Measurements from ENCODE around the gene ST7. TPM values are rescaled to one million over a fixed set of nuclear protein-coding genes. Genes with fewer than 3 reads are reported as not detected.

The ST7 gene
- total RNA-seq, 2 experiments from 2014 or later: 9.6 to 10.7 TPM

DNA sequence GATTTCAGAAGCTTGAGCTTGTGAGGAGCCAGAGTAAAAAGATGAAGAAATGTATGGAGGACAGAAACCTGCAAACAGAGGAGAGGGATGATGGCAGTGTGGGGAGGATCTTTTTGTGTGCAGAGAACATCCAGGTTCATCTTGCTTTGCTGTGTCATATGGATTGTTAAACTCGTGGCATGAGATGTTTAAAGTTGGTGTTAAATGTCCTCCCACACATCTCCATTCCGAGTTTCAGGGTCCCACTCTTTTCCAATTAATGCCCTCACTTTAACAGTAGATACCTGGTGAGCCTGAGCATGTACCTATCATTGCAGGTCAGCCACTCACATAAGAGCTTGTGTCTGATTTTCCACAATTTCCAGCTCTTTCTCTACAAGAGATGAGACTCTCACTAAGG is 147.7 kb downstream of the ST7 start:
- CTCF ChIA-PET (ENCODE audit: unreplicated experiment): no interaction called here
- intact Hi-C loops (cut with micrococcal nuclease; ENCODE audit: unreplicated experiment): no loop called here
- no peaks in the 10 kb centered on the region for H3K36me3 ChIP-seq (ENCODE audit: insufficient read depth, low read length)
- H3K79me2 ChIP-seq (ENCODE audit: insufficient read depth, low read depth, low read length): no peaks in the 10 kb centered on the region
- H4K20me1 ChIP-seq (ENCODE audit: insufficient read depth, low read length): no peaks in the 10 kb centered on the region
- TF ChIP-seq EZH2phosphoT487 (IDR thresholded peaks at IDR 0.05; ENCODE audit: borderline replicate concordance, low read depth, low read length): no peak
- TF ChIP-seq, protein P1, sequence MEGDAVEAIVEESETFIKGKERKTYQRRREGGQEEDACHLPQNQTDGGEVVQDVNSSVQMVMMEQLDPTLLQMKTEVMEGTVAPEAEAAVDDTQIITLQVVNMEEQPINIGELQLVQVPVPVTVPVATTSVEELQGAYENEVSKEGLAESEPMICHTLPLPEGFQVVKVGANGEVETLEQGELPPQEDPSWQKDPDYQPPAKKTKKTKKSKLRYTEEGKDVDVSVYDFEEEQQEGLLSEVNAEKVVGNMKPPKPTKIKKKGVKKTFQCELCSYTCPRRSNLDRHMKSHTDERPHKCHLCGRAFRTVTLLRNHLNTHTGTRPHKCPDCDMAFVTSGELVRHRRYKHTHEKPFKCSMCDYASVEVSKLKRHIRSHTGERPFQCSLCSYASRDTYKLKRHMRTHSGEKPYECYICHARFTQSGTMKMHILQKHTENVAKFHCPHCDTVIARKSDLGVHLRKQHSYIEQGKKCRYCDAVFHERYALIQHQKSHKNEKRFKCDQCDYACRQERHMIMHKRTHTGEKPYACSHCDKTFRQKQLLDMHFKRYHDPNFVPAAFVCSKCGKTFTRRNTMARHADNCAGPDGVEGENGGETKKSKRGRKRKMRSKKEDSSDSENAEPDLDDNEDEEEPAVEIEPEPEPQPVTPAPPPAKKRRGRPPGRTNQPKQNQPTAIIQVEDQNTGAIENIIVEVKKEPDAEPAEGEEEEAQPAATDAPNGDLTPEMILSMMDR (conservative IDR thresholded peaks at IDR 0.05; ENCODE audit: low read length): no peak
- H3K4me1 ChIP-seq (ENCODE audit: insufficient read depth, low read length, poor library complexity, severe bottlenecking): no peaks in the 10 kb centered on the region
- H3K4me3 ChIP-seq (ENCODE audit: low read depth, low read length, poor library complexity, severe bottlenecking): no peak overlapping the region
- no peaks in the 10 kb centered on the region for H3K9me2 ChIP-seq (ENCODE audit: insufficient read depth, low read length)
- H2AFZ ChIP-seq (ENCODE audit: low read length): no peak overlapping the region
- no peak overlapping the region for H3K27ac ChIP-seq (ENCODE audit: low read depth, low read length, poor library complexity, severe bottlenecking)
- H3K9me3 ChIP-seq (ENCODE audit: low read length): no peaks in the 10 kb centered on the region
- POLR2A ChIA-PET: no interaction called here
- H3K4me2 ChIP-seq (ENCODE audit: low read length): no peak overlapping the region
- no TSS peak for BruUV-seq (replicated peaks)
- DNase-seq (ENCODE audit: low spot score): no peak

DNA sequence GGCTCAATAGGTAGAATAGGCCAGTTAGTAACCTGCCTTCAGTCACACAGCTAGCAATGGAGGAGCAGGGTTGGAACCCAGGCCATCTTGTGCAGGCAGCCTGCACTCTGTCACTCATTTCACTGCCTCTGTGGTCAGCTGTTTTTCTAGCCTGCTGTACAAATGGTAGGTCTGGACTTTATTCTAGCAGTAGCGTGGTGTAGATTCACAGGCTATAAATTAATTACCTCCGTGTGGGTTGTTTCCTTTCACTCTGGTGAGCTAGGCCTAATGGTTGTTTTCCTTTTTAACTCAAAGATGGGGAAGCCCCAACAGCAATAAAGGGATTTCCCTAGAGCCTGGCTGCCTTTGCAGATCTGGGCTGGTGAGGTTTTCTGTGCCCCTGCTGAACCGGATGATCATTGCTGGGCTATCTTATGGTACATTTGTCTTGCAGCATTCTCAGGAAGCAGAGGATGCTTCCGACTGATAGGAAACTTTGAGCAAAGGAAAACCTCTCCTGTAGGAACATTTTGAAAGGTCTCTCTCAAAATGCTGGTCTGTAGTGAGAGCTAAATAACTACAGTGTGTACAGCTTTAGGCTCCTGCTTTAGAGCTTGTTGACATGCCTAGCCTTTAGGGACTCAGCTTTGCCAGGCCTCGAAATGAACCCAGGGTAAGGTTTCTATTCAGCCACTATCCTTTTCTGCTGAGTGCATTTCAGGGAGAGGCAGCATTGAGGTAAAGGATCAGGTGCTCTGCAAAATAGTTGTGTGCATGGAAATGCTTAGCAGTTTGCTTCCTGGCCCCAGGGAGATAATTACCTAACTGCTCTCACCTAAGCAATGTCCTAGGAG is 157.4 kb downstream of the ST7 start:
- DNase-seq (ENCODE audit: low spot score): no peak
- intact Hi-C loops (cut with micrococcal nuclease; ENCODE audit: unreplicated experiment): no loop called here
- TF ChIP-seq, protein P1 (conservative IDR thresholded peaks at IDR 0.05; ENCODE audit: low read length): no peak
- no peak for TF ChIP-seq EZH2phosphoT487 (IDR thresholded peaks at IDR 0.05; ENCODE audit: borderline replicate concordance, low read depth, low read length)
- no peaks in the 10 kb centered on the region for H3K9me2 ChIP-seq (ENCODE audit: insufficient read depth, low read length)
- no peaks in the 10 kb centered on the region for H3K36me3 ChIP-seq (ENCODE audit: insufficient read depth, low read length)
- H2AFZ ChIP-seq (ENCODE audit: low read length): no peak overlapping the region
- no peak overlapping the region for H3K4me2 ChIP-seq (ENCODE audit: low read length)
- no peaks in the 10 kb centered on the region for H4K20me1 ChIP-seq (ENCODE audit: insufficient read depth, low read length)
- H3K9me3 ChIP-seq (ENCODE audit: low read length): no peaks in the 10 kb centered on the region
- H3K79me2 ChIP-seq (ENCODE audit: insufficient read depth, low read depth, low read length): no peaks in the 10 kb centered on the region
- H3K4me3 ChIP-seq (ENCODE audit: low read depth, low read length, poor library complexity, severe bottlenecking): no peak overlapping the region
- POLR2A ChIA-PET: interaction anchor here (0.5 kb wide), 1 partner anchor 677 kb away, joined by 3 read pairs; no protein-coding TSS in a partner anchor
- H3K27ac ChIP-seq (ENCODE audit: low read depth, low read length, poor library complexity, severe bottlenecking): no peak overlapping the region
- no peaks in the 10 kb centered on the region for H3K4me1 ChIP-seq (ENCODE audit: insufficient read depth, low read length, poor library complexity, severe bottlenecking)
- CTCF ChIA-PET (ENCODE audit: unreplicated experiment): no interaction called here
- no TSS peak for BruUV-seq (replicated peaks)

DNA sequence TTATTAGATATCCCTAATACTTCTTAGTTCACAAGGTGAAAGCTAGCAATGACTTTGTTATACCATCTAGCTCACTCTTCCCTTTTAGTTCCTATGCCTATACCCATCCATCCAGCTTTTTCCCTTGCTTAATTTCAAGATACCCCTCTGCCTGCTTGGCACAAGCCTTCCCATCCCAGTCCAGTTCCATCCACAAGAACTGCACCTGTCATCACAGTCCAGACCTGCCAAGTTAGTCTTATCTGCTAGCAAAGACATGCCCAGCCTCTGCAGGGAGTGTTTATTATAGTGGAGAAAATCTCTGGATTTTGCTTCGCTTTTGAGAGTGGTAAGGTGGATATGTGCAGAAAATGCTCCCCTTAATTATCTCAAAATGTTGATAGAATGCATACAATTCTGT is 158.2 kb downstream of the ST7 start:
- TF ChIP-seq, protein P1 (conservative IDR thresholded peaks at IDR 0.05; ENCODE audit: low read length): no peak
- no peak for TF ChIP-seq EZH2phosphoT487 (IDR thresholded peaks at IDR 0.05; ENCODE audit: borderline replicate concordance, low read depth, low read length)
- Histone ChIP-seq H3K9me2 (ENCODE audit: insufficient read depth, low read length) (no peaks in the 10 kb centered on the region), H3K4me2 (ENCODE audit: low read length) (no peak overlapping the region), H4K20me1 (ENCODE audit: insufficient read depth, low read length) (no peaks in the 10 kb centered on the region), H3K36me3 (ENCODE audit: insufficient read depth, low read length) (no peaks in the 10 kb centered on the region), H2AFZ (ENCODE audit: low read length) (no peak overlapping the region), H3K9me3 (ENCODE audit: low read length) (no peaks in the 10 kb centered on the region), H3K4me3 (ENCODE audit: low read depth, low read length, poor library complexity, severe bottlenecking) (no peak overlapping the region), H3K4me1 (ENCODE audit: insufficient read depth, low read length, poor library complexity, severe bottlenecking) (no peaks in the 10 kb centered on the region), H3K79me2 (ENCODE audit: insufficient read depth, low read depth, low read length) (no peaks in the 10 kb centered on the region), H3K27ac (ENCODE audit: low read depth, low read length, poor library complexity, severe bottlenecking) (no peak overlapping the region)
- intact Hi-C loops (cut with micrococcal nuclease; ENCODE audit: unreplicated experiment): no loop called here
- no TSS peak for BruUV-seq (replicated peaks)
- POLR2A ChIA-PET: no interaction called here
- DNase-seq (ENCODE audit: low spot score): no peak
- CTCF ChIA-PET (ENCODE audit: unreplicated experiment): no interaction called here

Measured in OCI-LY7 (cell line).